T follicular helper cell (primary cell): ENCODE data around the gene FNDC3A.

ENCODE experiments used
- DNase-seq: peaks from one replicate; pipeline ENCODE4 v3.0.0-alpha.2; 2020; ENCODE audit warnings: low read depth
- total RNA-seq, 2 experiments: gene quantifications; one replicate each; lab custom pipeline; 2026; lab: John Stamatoyannopoulos, UW

FNDC3A gene, protein sequence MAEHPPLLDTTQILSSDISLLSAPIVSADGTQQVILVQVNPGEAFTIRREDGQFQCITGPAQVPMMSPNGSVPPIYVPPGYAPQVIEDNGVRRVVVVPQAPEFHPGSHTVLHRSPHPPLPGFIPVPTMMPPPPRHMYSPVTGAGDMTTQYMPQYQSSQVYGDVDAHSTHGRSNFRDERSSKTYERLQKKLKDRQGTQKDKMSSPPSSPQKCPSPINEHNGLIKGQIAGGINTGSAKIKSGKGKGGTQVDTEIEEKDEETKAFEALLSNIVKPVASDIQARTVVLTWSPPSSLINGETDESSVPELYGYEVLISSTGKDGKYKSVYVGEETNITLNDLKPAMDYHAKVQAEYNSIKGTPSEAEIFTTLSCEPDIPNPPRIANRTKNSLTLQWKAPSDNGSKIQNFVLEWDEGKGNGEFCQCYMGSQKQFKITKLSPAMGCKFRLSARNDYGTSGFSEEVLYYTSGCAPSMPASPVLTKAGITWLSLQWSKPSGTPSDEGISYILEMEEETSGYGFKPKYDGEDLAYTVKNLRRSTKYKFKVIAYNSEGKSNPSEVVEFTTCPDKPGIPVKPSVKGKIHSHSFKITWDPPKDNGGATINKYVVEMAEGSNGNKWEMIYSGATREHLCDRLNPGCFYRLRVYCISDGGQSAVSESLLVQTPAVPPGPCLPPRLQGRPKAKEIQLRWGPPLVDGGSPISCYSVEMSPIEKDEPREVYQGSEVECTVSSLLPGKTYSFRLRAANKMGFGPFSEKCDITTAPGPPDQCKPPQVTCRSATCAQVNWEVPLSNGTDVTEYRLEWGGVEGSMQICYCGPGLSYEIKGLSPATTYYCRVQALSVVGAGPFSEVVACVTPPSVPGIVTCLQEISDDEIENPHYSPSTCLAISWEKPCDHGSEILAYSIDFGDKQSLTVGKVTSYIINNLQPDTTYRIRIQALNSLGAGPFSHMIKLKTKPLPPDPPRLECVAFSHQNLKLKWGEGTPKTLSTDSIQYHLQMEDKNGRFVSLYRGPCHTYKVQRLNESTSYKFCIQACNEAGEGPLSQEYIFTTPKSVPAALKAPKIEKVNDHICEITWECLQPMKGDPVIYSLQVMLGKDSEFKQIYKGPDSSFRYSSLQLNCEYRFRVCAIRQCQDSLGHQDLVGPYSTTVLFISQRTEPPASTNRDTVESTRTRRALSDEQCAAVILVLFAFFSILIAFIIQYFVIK
- total RNA-seq = 113 to 157 reads per million in 2 experiments

- peak; percentile 79 for DNase-seq
These were observed at the start of gene FNDC3A for GRCh38 chr13:48975856-48976575. Gene FNDC3A, plus strand, starts transcription at chr13:48975912. Its CDS starts 30,279 bp downstream, at chr13:49006191.

- no peak for DNase-seq
These were observed 46.8 kb upstream of the FNDC3A start for GRCh38 chr13:48928757-48929430.

- no peak for DNase-seq
These were observed 44.8 kb upstream of the FNDC3A start for GRCh38 chr13:48930918-48931317.

DNA sequence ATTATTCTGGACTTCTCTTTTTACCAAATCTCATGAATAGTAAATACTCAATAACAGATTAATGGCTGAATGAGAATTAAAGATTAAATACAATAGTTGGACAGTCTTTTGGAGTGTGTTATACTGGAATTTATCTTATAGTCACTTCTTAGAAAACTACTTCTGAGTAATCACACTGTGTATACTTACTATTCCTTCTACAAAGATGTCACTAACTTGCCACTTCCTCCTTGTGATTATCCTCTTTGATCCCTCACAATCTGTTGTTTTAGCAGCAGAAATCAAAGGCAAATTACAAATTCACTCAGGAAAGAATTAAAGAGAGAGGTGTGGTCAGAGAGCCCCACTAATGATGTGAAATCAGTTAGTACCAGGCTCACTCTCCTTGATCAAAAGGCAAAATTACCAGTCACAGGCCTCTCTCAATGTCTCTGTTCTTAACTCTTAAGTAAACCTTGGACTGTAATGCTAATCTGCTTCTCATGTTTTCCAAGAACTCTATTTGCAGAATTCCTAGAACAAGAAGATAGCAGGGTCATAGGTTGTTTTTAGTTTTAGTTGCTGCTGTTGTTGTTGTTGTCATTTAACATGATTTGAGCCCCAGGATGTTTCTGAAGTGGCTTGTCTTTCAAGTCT is 37.3 kb upstream of the FNDC3A start:
- DNase-seq = no peak

DNA sequence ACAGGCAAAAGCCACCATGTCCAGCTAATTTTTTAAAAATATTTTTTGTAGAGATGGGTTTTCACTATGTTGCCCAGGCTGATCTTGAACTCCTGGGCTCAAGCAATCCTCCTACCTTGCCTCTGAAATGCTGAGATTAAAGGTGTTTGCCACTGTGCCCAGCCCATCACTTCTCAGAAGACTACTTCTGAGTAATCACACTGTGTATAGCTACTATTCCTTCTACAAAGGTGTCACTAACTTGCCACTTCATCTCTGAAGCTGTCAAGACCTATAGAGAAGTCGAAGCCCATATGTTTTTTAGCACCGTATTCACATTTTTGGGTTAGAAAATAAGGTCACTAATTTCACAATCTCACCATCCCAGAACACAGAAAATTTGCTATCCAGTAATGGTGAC is 36.0 kb upstream of the FNDC3A start:
- DNase-seq = no peak

DNA sequence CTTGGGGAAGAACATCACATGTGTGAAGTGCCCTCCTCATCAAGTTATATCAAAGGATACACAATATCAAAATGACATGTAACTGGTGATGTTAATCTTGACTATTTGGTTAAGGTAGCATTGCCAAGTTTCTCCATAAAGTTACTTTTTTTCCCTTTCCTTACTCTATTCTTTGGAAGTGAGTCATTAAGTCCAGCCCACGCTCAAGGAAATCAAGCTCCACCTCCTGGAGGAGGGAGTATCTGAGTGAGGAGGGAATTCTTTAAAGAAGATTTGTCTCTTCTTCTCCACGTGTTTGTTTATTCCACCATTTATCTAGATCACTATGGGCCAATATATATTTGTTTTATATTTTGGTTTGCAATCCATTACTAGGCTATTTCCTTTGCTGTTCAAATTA is 33.6 kb upstream of the FNDC3A start:
- no peak for DNase-seq

- DNase-seq = no peak
These were observed 31.5 kb upstream of the FNDC3A start for GRCh38 chr13:48944221-48944620.

DNA sequence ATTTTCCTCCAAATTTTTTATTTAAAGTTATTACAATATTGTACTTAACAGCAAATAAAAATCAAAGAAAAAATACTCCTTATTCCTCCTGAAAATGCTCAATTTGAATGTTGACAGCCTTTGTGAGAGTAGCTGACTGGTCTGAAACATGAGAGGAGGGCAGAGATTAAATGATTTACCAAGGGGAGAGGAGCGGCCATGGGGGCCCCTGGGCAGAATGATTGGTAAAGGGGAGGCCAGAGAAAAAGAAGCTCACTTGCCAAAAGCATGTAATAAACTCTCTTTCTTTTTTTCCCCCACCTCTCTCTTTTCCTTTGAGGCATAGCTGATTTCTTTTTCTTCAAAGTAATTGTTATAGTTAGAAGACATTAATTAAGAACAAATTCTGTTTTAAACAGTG is 30.1 kb upstream of the FNDC3A start:
- DNase-seq = no peak

- DNase-seq = no peak
These were observed 29.5 kb upstream of the FNDC3A start for GRCh38 chr13:48946163-48946562.

DNA sequence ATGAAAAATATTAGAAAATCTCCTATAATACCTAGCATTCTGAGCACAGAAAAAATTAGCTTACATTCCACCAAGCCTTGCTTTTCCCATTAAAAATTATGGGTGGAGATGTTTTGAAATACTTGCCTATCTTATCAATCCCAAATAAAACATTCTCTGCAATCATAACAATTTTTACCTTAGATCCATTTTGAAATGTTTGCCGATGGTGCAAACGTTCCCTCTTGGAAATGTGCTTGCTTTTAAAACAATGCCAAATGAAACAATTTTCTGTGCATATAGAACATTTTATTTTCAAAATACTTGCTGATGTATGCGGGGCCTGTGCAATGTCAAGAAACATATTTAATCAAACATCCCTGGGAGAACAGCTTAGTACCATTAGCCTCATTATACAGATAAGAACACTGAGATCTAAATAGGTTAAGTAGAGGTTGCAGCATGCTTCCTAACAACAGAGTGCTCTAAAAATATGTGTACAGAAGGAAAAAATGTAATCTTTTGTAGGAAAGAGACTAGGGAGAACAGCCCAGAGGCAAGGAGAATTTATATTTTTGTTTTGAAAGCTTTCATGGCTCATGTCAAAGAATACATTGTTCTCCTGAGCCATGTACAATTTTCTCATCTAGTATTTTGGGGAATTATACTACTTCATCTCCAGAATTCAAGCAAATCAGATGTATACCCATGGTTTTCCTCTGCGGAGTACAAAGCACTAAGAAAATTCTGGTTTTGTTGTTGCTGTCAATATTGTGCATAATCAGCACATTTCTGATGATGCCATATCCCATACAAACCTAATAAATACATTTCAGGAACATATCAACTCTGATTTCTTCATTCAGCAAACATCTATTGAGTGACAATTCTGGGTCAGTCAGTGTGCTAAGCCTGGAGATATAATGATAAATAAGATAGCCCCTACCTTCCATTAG is 25.9 kb upstream of the FNDC3A start:
- DNase-seq = no peak

DNA sequence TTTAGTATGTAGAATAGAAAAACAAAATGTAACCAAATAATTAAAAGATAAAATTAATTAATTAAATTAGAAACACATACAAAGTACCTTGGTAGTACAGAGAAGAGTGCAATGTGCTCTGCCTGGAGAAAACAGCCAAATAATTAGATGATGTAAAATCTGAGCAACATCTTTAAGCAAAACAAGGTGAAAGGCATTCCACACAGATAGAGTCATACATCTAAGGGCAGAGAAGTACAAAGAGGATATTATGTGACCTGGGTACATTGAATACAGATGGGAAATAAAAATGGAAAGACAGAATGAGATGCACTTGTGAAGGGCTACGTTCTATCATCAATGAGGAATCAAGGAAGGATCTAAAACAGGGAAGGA is 25.2 kb upstream of the FNDC3A start:
- DNase-seq = no peak

DNA sequence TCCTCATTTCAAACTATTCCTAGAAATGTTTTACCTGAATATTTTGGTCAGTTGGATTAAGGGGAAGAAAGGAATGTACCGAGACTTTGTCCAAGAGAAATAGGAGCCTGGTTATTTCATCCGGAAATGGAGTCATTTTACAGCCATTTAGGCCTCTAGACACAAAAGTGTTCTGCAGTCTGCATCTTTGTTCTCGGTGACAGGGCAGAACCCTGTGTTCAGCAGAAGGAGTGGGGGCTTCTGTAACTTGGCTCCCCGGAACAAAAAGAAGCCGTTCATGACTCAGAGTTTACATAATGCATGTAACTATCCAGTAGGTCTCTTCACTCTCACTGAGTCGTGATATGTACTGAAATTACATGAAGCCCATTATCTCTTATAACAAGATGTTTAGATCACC is 21.6 kb upstream of the FNDC3A start:
- DNase-seq = no peak

GRCh38 chr13:48955536-48955935 is 20.2 kb upstream of the FNDC3A start:
- DNase-seq = no peak

DNA sequence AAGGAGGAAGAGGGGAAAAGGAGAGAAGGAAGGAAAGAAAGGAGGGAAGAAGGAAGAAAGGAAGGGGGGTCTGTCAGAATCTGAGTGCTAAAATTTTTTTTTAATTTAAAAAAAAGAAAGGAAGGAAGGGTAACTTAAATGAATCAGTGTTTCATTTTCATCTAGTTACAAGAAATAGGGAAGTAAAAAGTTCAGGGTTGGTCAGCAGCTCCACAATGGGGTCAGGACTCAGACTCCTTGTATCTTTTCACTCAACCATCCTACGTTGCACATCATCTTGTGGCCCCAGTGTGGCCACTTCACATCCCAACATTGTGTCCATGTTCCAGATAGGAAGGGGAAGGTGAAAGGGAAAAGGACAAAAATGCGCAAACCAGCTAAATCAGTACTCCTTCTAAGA is 14.3 kb upstream of the FNDC3A start:
- no peak for DNase-seq

DNA sequence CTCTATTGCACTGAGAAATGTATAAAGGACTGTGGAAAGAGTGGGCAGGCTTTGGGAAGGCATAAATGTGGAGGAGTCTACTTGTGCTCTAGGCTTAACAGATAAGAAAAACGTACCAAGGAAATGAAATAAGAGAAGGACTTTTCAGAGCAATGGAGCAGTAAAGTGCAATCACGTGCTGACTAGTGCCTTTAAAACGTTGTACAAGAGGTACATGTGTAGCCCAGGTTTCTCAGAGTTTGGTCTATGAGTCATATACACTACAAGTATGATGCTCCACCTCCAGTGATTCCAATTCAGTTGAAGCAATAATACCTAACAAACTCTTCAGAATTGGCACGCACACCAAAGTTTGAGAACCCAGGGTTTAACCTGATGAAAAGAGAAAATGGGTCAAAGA is 13.4 kb upstream of the FNDC3A start:
- no peak for DNase-seq

DNA sequence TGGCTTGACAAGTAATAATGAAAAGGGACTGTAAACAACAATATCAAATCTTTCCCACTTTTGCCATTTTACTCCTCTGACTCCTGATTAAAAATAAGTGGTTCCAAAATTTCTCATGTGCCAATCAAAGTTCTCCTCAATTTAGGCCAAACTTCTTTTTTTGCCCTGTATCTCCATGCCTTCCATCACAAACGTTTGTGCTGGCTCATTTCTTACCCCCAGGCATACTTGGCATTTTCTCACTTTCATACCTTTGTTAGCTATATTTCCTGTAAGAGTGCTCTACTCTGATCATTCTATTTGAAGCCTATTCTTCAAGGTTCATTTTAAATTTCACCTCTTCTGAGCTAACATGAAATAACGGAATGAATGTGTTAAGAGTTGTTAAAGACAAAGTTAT is 10.0 kb upstream of the FNDC3A start:
- no peak for DNase-seq

DNA sequence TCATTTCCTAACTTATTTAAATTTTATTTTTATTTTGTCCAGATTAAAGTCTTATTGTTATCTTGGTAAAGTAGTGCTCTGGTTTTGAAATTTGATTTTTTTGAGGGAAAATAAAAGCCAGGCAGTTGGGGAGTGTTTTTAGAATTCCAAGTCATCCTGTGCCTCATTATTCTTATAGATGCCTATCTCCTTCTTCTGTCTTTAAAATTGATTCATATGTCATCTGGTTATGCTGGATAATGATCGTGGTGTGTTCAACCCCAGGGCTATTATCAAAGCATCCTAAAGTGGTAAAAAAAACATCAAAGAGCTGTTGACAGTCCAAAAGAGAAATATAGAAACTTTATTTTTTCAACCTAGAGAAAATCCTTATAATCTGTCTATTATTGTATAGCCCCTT is 6.0 kb upstream of the FNDC3A start:
- no peak for DNase-seq

DNA sequence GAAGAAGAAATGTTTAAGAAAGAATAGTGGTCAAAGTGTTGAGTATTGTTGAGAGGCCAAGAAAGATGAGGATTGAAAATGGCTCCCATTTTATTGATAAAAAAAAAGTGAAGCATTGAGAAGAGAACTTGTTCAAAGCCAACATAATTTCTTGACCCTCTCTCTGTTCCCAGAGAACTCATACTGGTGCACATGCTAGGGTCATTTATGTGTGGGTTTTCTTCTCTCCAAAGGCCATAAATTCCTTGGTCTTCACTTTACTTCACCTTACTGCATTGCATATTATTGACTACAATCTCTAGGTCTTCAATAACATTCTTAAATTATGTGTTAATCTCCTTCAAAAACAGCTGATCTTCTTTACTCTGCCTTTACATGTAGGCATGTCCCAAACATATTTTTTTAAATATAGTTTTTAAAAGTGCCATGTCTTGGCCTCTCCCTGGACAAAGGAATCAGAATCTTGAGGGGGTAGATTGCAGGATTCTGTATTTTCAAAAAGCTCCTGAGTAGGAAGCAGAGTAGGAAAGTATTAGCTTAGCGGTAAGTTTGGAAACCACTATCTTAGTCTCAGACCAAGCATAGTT is 1.8 kb upstream of the FNDC3A start:
- DNase-seq = no peak
